A673 (cell line): ENCODE results near the gene BMP2K. TPM values are rescaled to one million over a fixed set of nuclear protein-coding genes. Genes with fewer than 3 reads are reported as not detected.

Experiments used
- BruUV-seq: library from RNA; stranded (reverse); fragments of 400-500 nt; replicated peaks from 2 replicates; lab custom pipeline; 2021; lab: Mats Ljungman, UMichigan
- CTCF ChIA-PET: fragments of 300-600 bp; sonication (Branson Sonifier 250); formaldehyde crosslinking; loops from one replicate; lab custom pipeline; 2022; ENCODE audit warnings: antibody characterized with exemption; lab: Charles Lee
- POLR2A ChIA-PET: fragments of 300-600 bp; sonication (Branson Sonifier 250); formaldehyde crosslinking; loops from one replicate; lab custom pipeline; 2022; ENCODE audit warnings: antibody characterized with exemption; ENCODE audit not compliant: low non-redundant PET; lab: Charles Lee
- DNase-seq: peaks from one replicate; pipeline ENCODE4 v3.0.0-alpha.2; 2015; ENCODE audit warnings: low spot score
- H3K27ac ChIP-seq: fragments of 200-600 bp; sonication (generic); 2 replicates; pipeline ENCODE4 v1.5.1; 2016; ENCODE audit warnings: mixed run types, low read depth, mild to moderate bottlenecking, mixed read lengths, antibody characterized with exemption, low read length; ENCODE audit not compliant: poor library complexity, severe bottlenecking
- H3K27me3 ChIP-seq: fragments of 200-600 bp; sonication (generic); replicated peaks from 2 replicates; pipeline ENCODE4 v1.6.1; 2017; ENCODE audit warnings: mixed run types, low read depth, mild to moderate bottlenecking, mixed read lengths, antibody characterized with exemption, low read length; ENCODE audit not compliant: insufficient read depth, poor library complexity
- H3K36me3 ChIP-seq: fragments of 200-600 bp; sonication (generic); 2 replicates; pipeline ENCODE4 v1.6.1; 2016; ENCODE audit warnings: mixed run types, mild to moderate bottlenecking, mixed read lengths, antibody characterized with exemption, low read length; ENCODE audit not compliant: insufficient read depth, poor library complexity, severe bottlenecking
- H3K4me1 ChIP-seq: fragments of 200-600 bp; sonication (generic); 2 replicates; pipeline ENCODE4 v1.6.1; 2017; ENCODE audit warnings: mixed run types, mild to moderate bottlenecking, mixed read lengths, antibody characterized with exemption, low read length; ENCODE audit not compliant: insufficient read depth, poor library complexity, severe bottlenecking
- H3K4me3 ChIP-seq: fragments of 200-600 bp; sonication (generic); 2 replicates; pipeline ENCODE4 v1.5.1; 2016; ENCODE audit warnings: low read depth, mixed run types, mild to moderate bottlenecking, mixed read lengths, low read length; ENCODE audit not compliant: poor library complexity, severe bottlenecking
- H3K9me3 ChIP-seq: fragments of 200-600 bp; sonication (generic); 2 replicates; pipeline ENCODE4 v1.6.1; 2016; ENCODE audit warnings: mixed run types, low read depth, mild to moderate bottlenecking, mixed read lengths, antibody characterized with exemption, low read length; ENCODE audit not compliant: poor library complexity, severe bottlenecking
- EZH2 ChIP-seq: fragments of 200-600 bp; sonication (generic); IDR thresholded peaks from 2 replicates; pipeline ENCODE4 v1.6.1; 2017; ENCODE audit warnings: borderline replicate concordance, low read depth, mild to moderate bottlenecking, mixed read lengths, antibody characterized with exemption, low read length; ENCODE audit not compliant: poor library complexity, severe bottlenecking
- intact Hi-C: fragments of 100-400 bp; cut with micrococcal nuclease; formaldehyde crosslinking; loops from one replicate; pipeline ENCODE4 v1.10.0; 2022; ENCODE audit not compliant: unreplicated experiment
- total RNA-seq: library from RNA; stranded (reverse); gene quantifications from 2 replicates; pipeline ENCODE4 v1.2.3, GENCODE V29; 2021
- TF ChIP-seq, protein P1 (sequence below): fragments of 300-800, 200-600 bp; sonication (generic); conservative IDR thresholded peaks from 2 replicates; pipeline ENCODE4 v1.5.1; 2017; ENCODE audit warnings: low read depth, mild to moderate bottlenecking, antibody characterized with exemption, low read length, moderate library complexity, mixed read lengths

BMP2K gene
- total RNA-seq, 1 experiment from 2014 or later: 14.3 TPM

GRCh38 chr4:78753091-78753490 lies 23.1 kb upstream of the BMP2K start:
- H3K4me3 ChIP-seq: no peak overlapping the region
- intact Hi-C loops: no loop called here
- H3K36me3 ChIP-seq: no peaks in the 10 kb centered on the region
- H3K27ac ChIP-seq: no peak overlapping the region
- ChIA-PET CTCF (no interaction called here), POLR2A (no interaction called here)
- DNase-seq: no peak
- H3K4me1 ChIP-seq: no peaks in the 10 kb centered on the region
- H3K9me3 ChIP-seq: no peaks in the 10 kb centered on the region
- BruUV-seq: no TSS peak
- no peaks in the 10 kb centered on the region for H3K27me3 ChIP-seq
- TF ChIP-seq EZH2: no peak
- TF ChIP-seq, protein P1, sequence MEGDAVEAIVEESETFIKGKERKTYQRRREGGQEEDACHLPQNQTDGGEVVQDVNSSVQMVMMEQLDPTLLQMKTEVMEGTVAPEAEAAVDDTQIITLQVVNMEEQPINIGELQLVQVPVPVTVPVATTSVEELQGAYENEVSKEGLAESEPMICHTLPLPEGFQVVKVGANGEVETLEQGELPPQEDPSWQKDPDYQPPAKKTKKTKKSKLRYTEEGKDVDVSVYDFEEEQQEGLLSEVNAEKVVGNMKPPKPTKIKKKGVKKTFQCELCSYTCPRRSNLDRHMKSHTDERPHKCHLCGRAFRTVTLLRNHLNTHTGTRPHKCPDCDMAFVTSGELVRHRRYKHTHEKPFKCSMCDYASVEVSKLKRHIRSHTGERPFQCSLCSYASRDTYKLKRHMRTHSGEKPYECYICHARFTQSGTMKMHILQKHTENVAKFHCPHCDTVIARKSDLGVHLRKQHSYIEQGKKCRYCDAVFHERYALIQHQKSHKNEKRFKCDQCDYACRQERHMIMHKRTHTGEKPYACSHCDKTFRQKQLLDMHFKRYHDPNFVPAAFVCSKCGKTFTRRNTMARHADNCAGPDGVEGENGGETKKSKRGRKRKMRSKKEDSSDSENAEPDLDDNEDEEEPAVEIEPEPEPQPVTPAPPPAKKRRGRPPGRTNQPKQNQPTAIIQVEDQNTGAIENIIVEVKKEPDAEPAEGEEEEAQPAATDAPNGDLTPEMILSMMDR: no peak

DNA sequence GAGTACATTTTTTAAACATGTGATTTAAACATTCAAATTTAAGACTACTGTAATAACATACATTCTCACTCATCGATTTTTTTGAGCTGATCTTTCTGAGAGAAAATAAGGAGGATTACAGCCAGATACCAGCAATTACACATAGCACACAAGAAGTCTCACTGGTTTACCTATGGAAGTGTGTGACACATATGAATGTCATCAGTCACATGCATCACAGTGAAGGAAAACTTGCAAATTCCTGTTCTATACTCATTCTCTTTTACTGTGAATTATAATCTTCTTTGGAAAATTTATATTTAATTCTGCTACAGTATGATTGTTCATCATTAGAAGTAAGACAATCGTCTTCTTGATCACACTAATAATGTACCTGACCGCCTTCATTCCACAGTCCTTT lies 21.3 kb upstream of the BMP2K start:
- Histone ChIP-seq H3K36me3 (no peaks in the 10 kb centered on the region), H3K9me3 (no peaks in the 10 kb centered on the region), H3K4me1 (no peaks in the 10 kb centered on the region), H3K4me3 (no peak overlapping the region), H3K27me3 (no peaks in the 10 kb centered on the region), H3K27ac (no peak overlapping the region)
- intact Hi-C loops: no loop called here
- BruUV-seq: no TSS peak
- DNase-seq: no peak
- POLR2A ChIA-PET: no interaction called here
- TF ChIP-seq, protein P1: no peak
- no peak for TF ChIP-seq EZH2
- CTCF ChIA-PET: no interaction called here

GRCh38 chr4:78756137-78756536 lies 20.0 kb upstream of the BMP2K start:
- no peaks in the 10 kb centered on the region for H3K27me3 ChIP-seq
- DNase-seq: no peak
- H3K27ac ChIP-seq: no peak overlapping the region
- POLR2A ChIA-PET: no interaction called here
- no TSS peak for BruUV-seq
- no peaks in the 10 kb centered on the region for H3K36me3 ChIP-seq
- CTCF ChIA-PET: no interaction called here
- no peaks in the 10 kb centered on the region for H3K9me3 ChIP-seq
- H3K4me1 ChIP-seq: no peaks in the 10 kb centered on the region
- TF ChIP-seq, protein P1: no peak
- TF ChIP-seq EZH2: no peak
- intact Hi-C loops: no loop called here
- H3K4me3 ChIP-seq: no peak overlapping the region
